Retinal pigment epithelial cell (primary cell): ENCODE data around the gene STRAP.

Experiments used
- DNase-seq: peaks from one replicate; pipeline ENCODE4 v3.0.0-alpha.2; 2010; ENCODE audit warnings: low read depth
- H3K4me3 ChIP-seq: 2 replicates; pipeline ENCODE4 v1.5.1; 2011; ENCODE audit warnings: mild to moderate bottlenecking, low read length, control low read depth, moderate library complexity
- TF ChIP-seq, protein P1 (sequence below): conservative IDR thresholded peaks from 2 replicates; pipeline ENCODE4 v1.5.1; 2011; ENCODE audit warnings: low read depth, low read length, control low read depth, inconsistent platforms

Gene STRAP

DNA sequence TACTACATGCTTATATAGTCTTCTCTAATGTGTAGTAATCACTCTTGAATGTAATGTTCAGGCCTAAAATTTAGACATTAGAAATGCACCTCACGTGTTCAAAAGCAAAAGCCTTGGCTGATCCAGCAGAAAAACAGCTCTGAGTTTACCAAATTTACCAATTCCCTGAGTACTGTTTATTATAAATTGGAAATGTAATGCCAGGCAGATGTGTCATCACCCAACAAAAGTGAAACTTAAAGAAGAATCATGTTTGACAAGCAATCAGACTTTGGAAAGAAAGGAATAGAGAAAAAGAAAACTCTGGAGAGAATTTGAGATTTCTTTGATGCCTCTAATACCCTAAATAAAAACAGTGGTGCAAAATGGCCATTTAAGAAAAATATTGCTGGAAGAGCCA, 26.5 kb upstream of the STRAP start:
- no peak for DNase-seq
- H3K4me3 ChIP-seq: no peak overlapping the region
- TF ChIP-seq, protein P1, sequence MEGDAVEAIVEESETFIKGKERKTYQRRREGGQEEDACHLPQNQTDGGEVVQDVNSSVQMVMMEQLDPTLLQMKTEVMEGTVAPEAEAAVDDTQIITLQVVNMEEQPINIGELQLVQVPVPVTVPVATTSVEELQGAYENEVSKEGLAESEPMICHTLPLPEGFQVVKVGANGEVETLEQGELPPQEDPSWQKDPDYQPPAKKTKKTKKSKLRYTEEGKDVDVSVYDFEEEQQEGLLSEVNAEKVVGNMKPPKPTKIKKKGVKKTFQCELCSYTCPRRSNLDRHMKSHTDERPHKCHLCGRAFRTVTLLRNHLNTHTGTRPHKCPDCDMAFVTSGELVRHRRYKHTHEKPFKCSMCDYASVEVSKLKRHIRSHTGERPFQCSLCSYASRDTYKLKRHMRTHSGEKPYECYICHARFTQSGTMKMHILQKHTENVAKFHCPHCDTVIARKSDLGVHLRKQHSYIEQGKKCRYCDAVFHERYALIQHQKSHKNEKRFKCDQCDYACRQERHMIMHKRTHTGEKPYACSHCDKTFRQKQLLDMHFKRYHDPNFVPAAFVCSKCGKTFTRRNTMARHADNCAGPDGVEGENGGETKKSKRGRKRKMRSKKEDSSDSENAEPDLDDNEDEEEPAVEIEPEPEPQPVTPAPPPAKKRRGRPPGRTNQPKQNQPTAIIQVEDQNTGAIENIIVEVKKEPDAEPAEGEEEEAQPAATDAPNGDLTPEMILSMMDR: no peak

DNA sequence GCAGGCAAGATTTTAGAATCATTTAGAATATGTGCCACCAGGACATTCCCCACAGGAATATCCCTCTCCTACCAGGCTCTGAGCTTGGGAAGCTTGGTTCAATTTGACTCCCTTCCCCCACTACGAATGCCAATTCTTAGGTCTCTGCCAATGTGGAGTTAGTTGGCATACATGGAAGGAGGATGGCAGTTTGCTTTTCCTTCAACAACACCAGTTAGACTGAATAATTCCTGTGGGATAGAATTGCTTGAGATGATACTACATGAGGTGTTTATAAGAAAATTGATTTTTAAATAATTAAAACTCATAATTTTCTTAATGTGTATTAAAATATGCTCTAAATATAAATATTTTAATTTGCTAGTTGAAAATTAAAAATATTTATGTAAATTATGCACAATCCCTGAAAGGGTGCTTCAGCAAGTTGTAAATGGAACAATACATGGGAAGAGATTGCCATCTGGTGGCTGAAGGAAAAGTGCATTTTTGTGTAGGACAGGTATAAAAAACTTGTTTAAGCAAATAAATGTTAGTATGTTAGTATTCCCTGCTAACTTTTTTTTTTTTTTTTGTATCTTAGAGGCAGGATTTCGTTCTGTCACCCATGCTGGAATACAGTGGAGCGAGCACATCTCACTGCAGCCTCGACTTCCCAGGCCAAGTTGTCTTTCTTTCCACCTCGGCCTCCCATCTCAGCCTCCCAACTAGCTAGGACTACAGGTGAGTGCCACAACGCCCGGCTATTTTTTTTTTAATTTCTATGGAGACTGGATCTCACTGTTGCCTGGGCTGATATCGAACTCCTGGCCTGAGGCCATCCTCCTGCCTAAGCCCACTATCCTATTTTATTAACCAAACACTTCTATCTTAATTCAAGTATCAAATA, 25.8 kb upstream of the STRAP start:
- DNase-seq: no peak
- no peak overlapping the region for H3K4me3 ChIP-seq
- TF ChIP-seq, protein P1: peak; percentile 72

DNA sequence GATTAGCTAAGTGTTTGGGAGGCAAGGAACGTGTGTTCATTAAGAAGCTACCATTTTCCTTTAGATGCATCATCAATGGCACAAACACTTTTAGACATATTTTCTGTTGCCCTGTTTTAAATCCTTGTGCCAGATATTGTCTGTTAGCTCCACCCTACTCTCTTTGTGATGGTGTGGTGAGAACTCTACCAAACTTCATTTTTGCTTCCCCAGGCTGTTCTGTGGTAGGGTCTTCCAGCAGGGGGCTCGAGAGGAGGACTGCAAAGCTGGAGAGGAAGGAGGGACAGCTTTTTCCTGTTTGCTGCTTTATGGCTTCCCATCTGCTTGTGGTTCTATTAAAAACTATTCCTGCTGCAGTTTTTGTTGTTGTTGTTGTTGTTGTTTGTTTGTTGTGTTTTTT, 23.8 kb upstream of the STRAP start:
- no peak for DNase-seq
- TF ChIP-seq, protein P1: peak; percentile 23
- no peak overlapping the region for H3K4me3 ChIP-seq

DNA sequence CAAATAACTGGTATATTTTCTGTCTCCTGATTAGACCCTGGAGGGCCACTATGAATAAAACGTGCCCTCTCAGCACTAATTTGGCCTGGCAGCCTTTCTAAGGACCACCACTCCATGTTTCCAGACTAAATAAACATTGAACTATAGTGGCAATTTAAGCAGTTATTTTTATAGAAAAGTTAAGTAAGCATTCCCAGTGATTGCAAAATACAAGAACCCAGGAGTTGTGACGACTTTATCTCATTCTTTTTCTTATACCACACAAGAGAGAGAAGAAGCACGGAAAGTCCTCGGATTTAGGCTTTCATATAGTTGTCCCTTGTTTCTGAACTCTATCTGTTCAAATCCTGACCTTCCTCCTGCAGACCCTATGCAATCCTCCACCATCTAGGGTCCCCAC, 23.1 kb upstream of the STRAP start:
- no peak for DNase-seq
- no peak overlapping the region for H3K4me3 ChIP-seq
- TF ChIP-seq, protein P1: no peak

DNA sequence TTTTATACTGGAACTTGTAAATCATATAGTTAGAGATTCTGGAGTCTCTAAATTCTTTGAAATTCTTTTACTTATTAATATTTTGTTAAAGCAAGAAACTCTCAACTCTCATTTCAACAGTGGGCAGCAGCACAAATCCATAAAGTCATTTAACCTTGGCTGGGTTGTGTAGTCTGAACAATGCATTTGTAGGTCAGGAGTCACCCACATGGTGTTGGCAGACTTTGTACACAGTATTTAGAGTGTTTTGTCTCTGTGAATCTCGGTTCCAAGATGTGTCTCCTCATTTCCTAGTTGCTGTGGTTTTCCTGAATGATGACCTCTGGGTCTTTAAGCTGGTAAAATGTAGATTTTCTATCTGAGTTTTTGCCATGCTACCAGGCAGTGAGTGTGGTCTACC, 20.8 kb upstream of the STRAP start:
- H3K4me3 ChIP-seq: no peak overlapping the region
- TF ChIP-seq, protein P1: no peak
- no peak for DNase-seq

DNA sequence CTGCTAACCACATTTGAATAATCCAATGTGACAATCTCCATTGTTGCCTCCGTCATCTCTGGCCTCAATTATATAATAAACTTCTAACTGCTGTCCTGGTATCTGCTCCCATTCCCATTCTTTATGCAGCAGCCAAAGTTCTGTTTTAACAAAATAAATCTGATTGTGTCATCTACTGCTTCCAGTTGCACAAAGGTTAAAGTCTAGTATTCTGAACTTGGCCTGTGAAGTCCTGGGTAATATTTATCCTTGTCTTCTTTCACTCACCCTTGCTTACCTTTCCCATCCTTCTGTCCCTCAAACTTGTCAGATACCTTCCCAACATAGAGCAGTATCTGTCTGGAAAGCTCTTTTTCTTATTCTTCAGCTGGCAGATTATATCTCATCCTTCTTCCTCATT, 19.3 kb upstream of the STRAP start:
- TF ChIP-seq, protein P1: no peak
- no peak for DNase-seq

DNA sequence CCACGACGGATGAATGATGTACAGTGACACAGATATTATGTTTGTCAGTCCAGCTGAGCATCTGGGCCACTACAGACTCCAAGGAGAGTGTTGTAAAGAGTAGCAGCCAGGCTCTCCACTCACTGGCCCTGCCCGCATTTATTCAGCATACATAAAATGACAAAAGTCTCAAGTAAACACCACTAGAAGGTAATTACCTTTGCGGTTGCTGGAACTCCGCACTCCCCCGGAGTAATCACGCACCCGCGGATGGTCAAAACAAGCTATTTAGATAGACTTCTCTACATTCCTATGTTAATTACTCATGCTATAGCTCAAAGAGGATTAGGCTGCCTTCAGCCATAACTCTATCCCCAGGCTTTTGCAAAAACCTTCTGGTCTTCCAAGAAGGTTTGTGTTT, 18.8 kb upstream of the STRAP start:
- TF ChIP-seq, protein P1: no peak
- DNase-seq: peak; percentile 75
- H3K4me3 ChIP-seq: no peak overlapping the region

More for the DNA sequence above, 19.3 kb upstream of the STRAP start:
- no peak overlapping the region for H3K4me3 ChIP-seq
